Measurements from ENCODE around the gene RAD51B. TPM values are rescaled to one million over a fixed set of nuclear protein-coding genes. Genes with fewer than 3 reads are reported as not detected.

The RAD51B gene
- total RNA-seq, 1 donor from 2014 or later = 28.5 TPM

DNA sequence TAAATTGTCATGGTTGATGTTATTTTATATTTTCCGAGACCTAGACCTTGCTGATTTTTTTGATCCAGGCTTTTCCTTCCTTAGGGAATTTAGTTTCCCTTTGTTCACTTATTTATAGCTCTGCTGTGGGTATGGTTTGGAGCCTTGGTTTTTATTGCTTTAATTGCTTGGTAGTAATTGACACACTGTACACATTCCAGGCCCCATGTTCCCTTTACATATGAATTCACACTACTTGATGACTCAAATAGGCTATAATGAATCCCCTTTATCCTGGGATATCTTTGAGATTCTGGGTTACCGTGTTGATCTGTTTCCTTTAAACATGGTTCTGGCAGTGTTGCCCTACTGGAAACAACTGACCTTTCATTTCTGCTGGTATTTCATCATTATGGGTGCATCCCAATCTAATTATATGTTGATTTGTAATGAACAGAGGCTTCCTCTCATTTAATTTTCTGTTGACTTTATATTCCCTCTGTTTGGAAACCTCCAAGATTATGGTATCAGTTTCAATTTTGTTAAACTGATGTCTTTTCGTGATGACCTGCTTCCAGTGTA lies 424.0 kb downstream of the RAD51B start:
- DNase-seq (ENCODE audit: extremely low spot score in 2 of 2) = no peak
- intact Hi-C loops (cut with DNase I) = no loop called here
- Histone ChIP-seq H3K36me3 (no peaks in the 10 kb centered on the region), H3K4me3 (no peak overlapping the region), H3K27me3 (no peaks in the 10 kb centered on the region), H3K4me1 (peaks cover 66% of the 10 kb centered on the region), H3K27ac (peak overlapping the region; percentile 92), H3K9me3 (no peaks in the 10 kb centered on the region)
- no peak for TF ChIP-seq POLR2A (IDR thresholded peaks at IDR 0.05)
- no peak for TF ChIP-seq CTCF (IDR thresholded peaks at IDR 0.05)
- TF ChIP-seq POLR2AphosphoS5 (IDR thresholded peaks at IDR 0.05; ENCODE audit: insufficient read depth in 1 of 2, low read depth in 1 of 2) = no peak

GRCh38 chr14:68244262-68244980 lies 424.8 kb downstream of the RAD51B start:
- Histone ChIP-seq H3K9me3 (no peaks in the 10 kb centered on the region), H3K4me1 (peaks cover 74% of the 10 kb centered on the region), H3K27me3 (no peaks in the 10 kb centered on the region), H3K4me3 (no peak overlapping the region), H3K27ac (peak overlapping the region; percentile 92), H3K36me3 (no peaks in the 10 kb centered on the region)
- no peak for DNase-seq (ENCODE audit: extremely low spot score in 2 of 2)
- intact Hi-C loops (cut with DNase I) = no loop called here
- TF ChIP-seq POLR2A (IDR thresholded peaks at IDR 0.05) = no peak
- TF ChIP-seq POLR2AphosphoS5 (IDR thresholded peaks at IDR 0.05; ENCODE audit: insufficient read depth in 1 of 2, low read depth in 1 of 2) = peak in 1 of 2 donors; percentile 35

DNA sequence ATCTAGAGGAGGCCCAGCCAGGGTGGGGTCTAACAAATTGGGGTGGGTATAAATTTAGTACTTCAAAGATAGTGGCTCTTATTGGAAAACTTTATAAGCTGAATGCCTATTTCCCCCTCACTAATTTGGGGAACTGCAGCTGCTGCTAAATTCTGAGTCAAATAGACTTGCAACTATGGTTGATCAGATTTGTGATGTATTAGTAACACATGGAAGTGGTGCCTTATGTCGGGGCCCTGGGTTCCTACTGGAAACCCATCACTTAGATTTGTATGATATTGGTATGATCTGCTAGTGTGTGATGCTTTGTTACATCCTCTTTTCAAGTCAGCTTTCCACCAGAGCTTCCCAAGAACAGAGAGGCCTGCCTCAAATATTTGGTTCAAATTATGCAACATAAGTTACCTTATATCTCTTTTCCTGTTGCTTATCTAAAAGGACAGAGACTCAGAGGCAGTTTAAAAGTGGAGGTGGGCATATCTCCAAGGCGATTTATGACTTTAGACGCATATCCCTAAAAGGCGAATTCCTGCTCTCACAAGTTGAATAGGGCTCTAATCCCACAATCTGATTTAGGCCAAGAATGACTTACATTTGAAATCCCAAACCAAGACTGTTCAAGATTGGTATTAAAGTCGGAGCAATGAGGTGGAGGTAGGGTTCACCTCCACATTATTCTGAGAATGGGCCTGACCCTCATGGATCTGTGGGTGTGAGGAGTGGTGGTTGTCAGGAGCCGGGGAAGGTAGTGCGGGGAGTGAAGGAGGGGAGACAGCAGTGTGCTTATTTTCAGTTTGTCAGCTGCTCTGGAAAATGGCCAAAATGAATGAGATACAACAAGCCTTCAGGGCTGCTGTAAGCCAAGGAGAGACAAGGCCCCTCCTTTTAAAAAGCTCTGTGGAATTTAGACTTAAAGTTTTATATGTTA lies 425.8 kb downstream of the RAD51B start:
- DNase-seq (ENCODE audit: extremely low spot score in 2 of 2) = no peak
- Histone ChIP-seq H3K4me1 (peaks cover 73% of the 10 kb centered on the region), H3K27ac (peak overlapping the region; percentile 92), H3K4me3 (no peak overlapping the region), H3K27me3 (no peaks in the 10 kb centered on the region), H3K9me3 (no peaks in the 10 kb centered on the region), H3K36me3 (no peaks in the 10 kb centered on the region)
- intact Hi-C loops (cut with DNase I) = loop anchor here (2.0 to 5.0 kb wide), 4 partner anchors 147 to 572 kb away; no protein-coding TSS in a partner anchor
- TF ChIP-seq POLR2A (IDR thresholded peaks at IDR 0.05) = no peak
- peak in 1 of 2 donors; percentile 6 for TF ChIP-seq POLR2AphosphoS5 (IDR thresholded peaks at IDR 0.05; ENCODE audit: insufficient read depth in 1 of 2, low read depth in 1 of 2)
- TF ChIP-seq CTCF (IDR thresholded peaks at IDR 0.05) = no peak

DNA sequence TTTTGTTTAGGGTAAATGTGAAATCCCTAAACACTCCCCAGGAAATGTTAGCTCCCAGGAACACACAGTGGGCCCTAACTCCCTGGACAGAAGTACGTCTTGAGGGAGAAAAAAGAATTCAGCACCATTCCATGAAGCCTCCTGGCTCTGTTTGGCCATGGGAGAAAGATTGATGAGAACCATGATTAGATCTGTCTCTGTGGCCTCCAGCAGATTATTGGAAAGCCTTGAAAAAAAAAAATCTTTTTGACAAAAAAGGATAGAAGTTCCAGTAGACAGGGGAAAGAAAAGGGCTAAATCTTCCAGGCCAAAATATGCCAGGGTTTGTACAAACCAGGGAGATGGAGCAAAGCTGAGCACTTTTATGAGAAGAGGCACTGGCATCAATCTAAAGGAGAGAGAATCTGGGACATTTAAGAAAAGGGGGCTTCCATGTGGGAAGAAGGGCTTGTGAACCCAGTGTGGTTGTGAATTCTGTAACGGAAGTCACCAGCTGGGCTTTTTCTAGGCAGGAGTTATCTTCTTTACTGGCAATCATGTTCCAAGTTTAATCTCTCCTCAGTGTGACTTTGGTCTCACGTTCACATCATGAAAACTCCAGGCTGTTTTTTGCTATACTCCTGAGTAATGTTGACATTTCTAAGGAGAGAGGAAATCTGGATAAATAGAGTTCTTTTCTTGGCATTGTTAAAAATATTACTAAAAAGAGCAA lies 426.7 kb downstream of the RAD51B start:
- Histone ChIP-seq H3K27me3 (no peaks in the 10 kb centered on the region), H3K36me3 (no peaks in the 10 kb centered on the region), H3K9me3 (no peaks in the 10 kb centered on the region), H3K4me3 (no peak overlapping the region), H3K4me1 (peaks cover 81% of the 10 kb centered on the region), H3K27ac (peak overlapping the region; percentile 92)
- TF ChIP-seq CTCF (IDR thresholded peaks at IDR 0.05) (no peak), POLR2A (IDR thresholded peaks at IDR 0.05) (no peak), POLR2AphosphoS5 (IDR thresholded peaks at IDR 0.05; ENCODE audit: insufficient read depth in 1 of 2, low read depth in 1 of 2) (no peak)
- intact Hi-C loops (cut with DNase I) = loop anchor here (2.0 to 5.0 kb wide), 4 partner anchors 146 to 571 kb away; no protein-coding TSS in a partner anchor
- DNase-seq (ENCODE audit: extremely low spot score in 2 of 2) = no peak

GRCh38 chr14:68246786-68247105 lies 427.2 kb downstream of the RAD51B start:
- Histone ChIP-seq H3K4me3 (no peak overlapping the region), H3K27ac (peak overlapping the region; percentile 92), H3K36me3 (no peaks in the 10 kb centered on the region), H3K4me1 (peaks cover 86% of the 10 kb centered on the region), H3K27me3 (no peaks in the 10 kb centered on the region), H3K9me3 (no peaks in the 10 kb centered on the region)
- DNase-seq (ENCODE audit: extremely low spot score in 2 of 2) = no peak
- intact Hi-C loops (cut with DNase I) = loop anchor here (2.0 to 5.0 kb wide), 4 partner anchors 146 to 571 kb away; no protein-coding TSS in a partner anchor
- TF ChIP-seq CTCF (IDR thresholded peaks at IDR 0.05) = no peak
- no peak for TF ChIP-seq POLR2A (IDR thresholded peaks at IDR 0.05)
- TF ChIP-seq POLR2AphosphoS5 (IDR thresholded peaks at IDR 0.05; ENCODE audit: insufficient read depth in 1 of 2, low read depth in 1 of 2) = no peak

All from vagina (tissue), 2 donors.